Activated T-cell treated with anti-CD3 and anti-CD28 coated beads, Interleukin-2, amount 50 U/mL, for 4 hours (primary cell): ENCODE measurements around the gene SLC24A3. TPM values are rescaled to one million over a fixed set of nuclear protein-coding genes. Genes with fewer than 3 reads are reported as not detected.

Experiments
- ATAC-seq, 2 donors: fragments of 200-7000 bp; cut with Tn5 transposase; one replicate each; pipeline ENCODE4 v1.10.0; 2021
- DNase-seq: peaks from one replicate; pipeline ENCODE4 v3.0.0-alpha.2; 2020
- H3K27me3 Mint-ChIP-seq: one replicate; pipeline ENCODE4 v1.8.0; 2021; ENCODE audit warnings: low read depth, mixed read lengths
- H3K36me3 Mint-ChIP-seq: one replicate; pipeline ENCODE4 v1.8.0; 2022; ENCODE audit warnings: mixed read lengths; ENCODE audit not compliant: insufficient read depth
- H3K4me1 Mint-ChIP-seq: one replicate; pipeline ENCODE4 v1.8.0; 2021; ENCODE audit warnings: low read depth, mixed read lengths
- H3K4me3 Mint-ChIP-seq: one replicate; pipeline ENCODE4 v1.8.0; 2021; ENCODE audit warnings: mild to moderate bottlenecking, moderate library complexity, mixed read lengths
- H3K9me3 Mint-ChIP-seq: one replicate; pipeline ENCODE4 v1.8.0; 2021; ENCODE audit warnings: mixed read lengths
- total RNA-seq, 3 donors: library from RNA; stranded (reverse); gene quantifications; one replicate each; pipeline ENCODE4 v1.2.1, GENCODE V29; 2021

The SLC24A3 gene
- total RNA-seq, 3 donors from 2014 or later: 0.05 to 0.10 TPM; not detected in 1

GRCh38 chr20:19378058-19378457, 165.6 kb downstream of the SLC24A3 start:
- Mint-ChIP-seq H3K27me3 (peaks cover 2% of the 10 kb centered on the region), H3K9me3 (no peaks in the 10 kb centered on the region)

GRCh38 chr20:19380211-19380610, 167.8 kb downstream of the SLC24A3 start:
- no peak overlapping the region for H3K4me3 Mint-ChIP-seq
- no peaks in the 10 kb centered on the region for H3K4me1 Mint-ChIP-seq
- ATAC-seq: no peak
- no peaks in the 10 kb centered on the region for H3K36me3 Mint-ChIP-seq
- H3K27me3 Mint-ChIP-seq: peaks cover 2% of the 10 kb centered on the region
- no peaks in the 10 kb centered on the region for H3K9me3 Mint-ChIP-seq
- no peak for DNase-seq

More at GRCh38 chr20:19378058-19378457, 165.6 kb downstream of the SLC24A3 start:
- ATAC-seq (no peak), DNase-seq (no peak)
- Mint-ChIP-seq H3K36me3 (no peaks in the 10 kb centered on the region), H3K4me3 (no peak overlapping the region), H3K4me1 (no peaks in the 10 kb centered on the region)

DNA sequence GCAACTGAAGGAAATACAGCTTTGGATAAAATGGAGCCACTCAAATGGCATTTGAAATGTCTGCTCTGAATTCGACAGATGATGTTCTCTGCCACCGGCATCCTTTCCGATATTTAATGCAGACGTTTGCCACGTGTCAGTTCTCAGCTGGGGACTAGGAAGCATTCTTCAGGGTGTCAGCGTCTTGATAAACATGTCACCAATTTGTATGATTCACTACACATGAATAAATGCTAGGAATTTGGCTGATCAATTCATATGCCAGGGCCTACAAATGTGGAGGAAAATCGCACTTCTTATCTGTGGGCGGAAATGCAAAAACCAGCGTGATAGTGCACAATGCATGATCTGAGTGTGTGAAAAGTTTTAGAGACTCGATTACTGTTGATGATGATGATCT, 169.5 kb downstream of the SLC24A3 start:
- Mint-ChIP-seq H3K27me3 (no peaks in the 10 kb centered on the region), H3K36me3 (no peaks in the 10 kb centered on the region), H3K9me3 (no peaks in the 10 kb centered on the region), H3K4me1 (no peaks in the 10 kb centered on the region), H3K4me3 (no peak overlapping the region)
- ATAC-seq: no peak
- no peak for DNase-seq

GRCh38 chr20:19382386-19383340, 170.2 kb downstream of the SLC24A3 start:
- DNase-seq (no peak), ATAC-seq (no peak)
- no peaks in the 10 kb centered on the region for H3K27me3 Mint-ChIP-seq
- H3K4me1 Mint-ChIP-seq: no peaks in the 10 kb centered on the region
- H3K9me3 Mint-ChIP-seq: no peaks in the 10 kb centered on the region
- no peak overlapping the region for H3K4me3 Mint-ChIP-seq
- H3K36me3 Mint-ChIP-seq: no peaks in the 10 kb centered on the region

DNA sequence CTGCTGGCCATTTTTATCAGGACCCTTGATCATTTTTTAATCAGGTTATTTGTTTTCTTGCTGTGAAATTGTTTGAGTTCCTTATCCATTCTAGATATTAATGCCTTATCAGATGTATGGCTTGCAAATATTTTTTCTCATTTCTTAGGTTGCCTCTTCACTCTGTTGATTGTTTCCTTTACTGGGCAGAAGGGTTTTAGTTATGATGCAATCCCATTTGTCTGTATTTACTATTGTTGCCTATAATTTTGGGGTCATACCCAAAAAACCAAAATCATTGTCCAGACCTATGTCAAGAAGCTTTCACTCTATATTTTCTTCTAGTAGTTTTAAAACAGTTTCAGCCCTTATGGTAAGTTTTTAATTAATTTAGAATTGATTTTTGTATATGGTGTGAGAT, 172.5 kb downstream of the SLC24A3 start:
- DNase-seq: no peak
- no peaks in the 10 kb centered on the region for H3K36me3 Mint-ChIP-seq
- no peak overlapping the region for H3K4me3 Mint-ChIP-seq
- no peaks in the 10 kb centered on the region for H3K4me1 Mint-ChIP-seq
- no peak for ATAC-seq
- peaks cover 7% of the 10 kb centered on the region for H3K9me3 Mint-ChIP-seq
- no peaks in the 10 kb centered on the region for H3K27me3 Mint-ChIP-seq

GRCh38 chr20:19387251-19387650, 174.8 kb downstream of the SLC24A3 start:
- ATAC-seq (no peak), DNase-seq (no peak)
- Mint-ChIP-seq H3K36me3 (no peaks in the 10 kb centered on the region), H3K4me1 (no peaks in the 10 kb centered on the region), H3K9me3 (peaks cover 10% of the 10 kb centered on the region), H3K4me3 (no peak overlapping the region), H3K27me3 (peaks cover 2% of the 10 kb centered on the region)

GRCh38 chr20:19392344-19393130, 180.1 kb downstream of the SLC24A3 start:
- DNase-seq (no peak), ATAC-seq (no peak)
- Mint-ChIP-seq H3K36me3 (no peaks in the 10 kb centered on the region), H3K27me3 (peaks cover 5% of the 10 kb centered on the region), H3K9me3 (peaks cover 19% of the 10 kb centered on the region), H3K4me1 (no peaks in the 10 kb centered on the region), H3K4me3 (no peak overlapping the region)

- H3K4me3 Mint-ChIP-seq: no peak overlapping the region
- DNase-seq (no peak), ATAC-seq (no peak)
- H3K9me3 Mint-ChIP-seq: peaks cover 18% of the 10 kb centered on the region
- peaks cover 5% of the 10 kb centered on the region for H3K27me3 Mint-ChIP-seq
- no peaks in the 10 kb centered on the region for H3K4me1 Mint-ChIP-seq
- H3K36me3 Mint-ChIP-seq: no peaks in the 10 kb centered on the region
Observed at GRCh38 chr20:19396460-19397081, 184.1 kb downstream of the SLC24A3 start.

- ATAC-seq (no peak), DNase-seq (no peak)
- no peaks in the 10 kb centered on the region for H3K36me3 Mint-ChIP-seq
- no peaks in the 10 kb centered on the region for H3K4me1 Mint-ChIP-seq
- peaks cover 18% of the 10 kb centered on the region for H3K9me3 Mint-ChIP-seq
- peaks cover 3% of the 10 kb centered on the region for H3K27me3 Mint-ChIP-seq
- H3K4me3 Mint-ChIP-seq: no peak overlapping the region
Observed at GRCh38 chr20:19397226-19397625, 184.8 kb downstream of the SLC24A3 start.

GRCh38 chr20:19397666-19398065, 185.2 kb downstream of the SLC24A3 start:
- DNase-seq (no peak), ATAC-seq (no peak)
- Mint-ChIP-seq H3K27me3 (no peaks in the 10 kb centered on the region), H3K4me1 (no peaks in the 10 kb centered on the region), H3K9me3 (peaks cover 18% of the 10 kb centered on the region), H3K36me3 (no peaks in the 10 kb centered on the region), H3K4me3 (no peak overlapping the region)

DNA sequence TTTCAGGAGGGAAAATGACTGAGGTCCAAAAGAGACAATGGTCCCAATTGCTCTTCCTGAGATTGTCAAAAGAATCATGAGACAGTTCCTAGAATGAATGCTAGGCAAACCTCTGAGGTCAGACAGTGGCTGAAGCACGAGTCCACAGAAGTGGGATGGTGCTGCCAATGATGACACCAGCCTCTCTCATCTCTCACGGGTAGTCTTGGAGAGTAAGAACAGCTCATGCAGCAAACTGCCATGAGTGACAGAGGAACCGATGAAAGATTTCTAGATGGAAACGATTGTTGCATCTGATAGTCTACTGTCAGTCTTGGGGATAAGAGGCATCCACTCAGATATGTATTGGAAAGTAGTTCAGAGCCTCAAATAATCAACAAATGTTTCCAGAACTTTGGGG, 188.7 kb downstream of the SLC24A3 start:
- Mint-ChIP-seq H3K9me3 (peaks cover 13% of the 10 kb centered on the region), H3K27me3 (no peaks in the 10 kb centered on the region), H3K4me3 (no peak overlapping the region), H3K4me1 (no peaks in the 10 kb centered on the region), H3K36me3 (no peaks in the 10 kb centered on the region)
- ATAC-seq (no peak), DNase-seq (no peak)

DNA sequence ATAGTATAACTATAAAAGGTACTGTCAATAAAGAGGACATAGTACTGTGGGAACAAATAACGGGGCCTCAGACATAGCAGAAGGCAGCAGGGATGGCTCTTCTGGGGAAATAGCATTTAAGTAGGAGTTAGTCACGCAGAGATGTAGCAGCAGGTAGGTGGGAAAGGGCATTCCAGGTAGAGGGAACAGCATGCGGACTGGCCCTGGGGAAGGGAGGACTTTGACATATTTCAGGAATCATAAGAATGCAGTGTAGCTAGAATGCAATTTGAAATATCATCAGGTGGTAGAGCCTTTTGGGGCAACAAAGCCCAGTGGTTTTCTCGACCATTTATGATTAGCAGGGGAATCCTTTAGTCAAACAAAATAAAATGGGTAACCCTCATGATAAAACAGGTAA, 191.1 kb downstream of the SLC24A3 start:
- ATAC-seq (no peak), DNase-seq (no peak)

GRCh38 chr20:19404826-19405225, 192.4 kb downstream of the SLC24A3 start:
- DNase-seq (no peak), ATAC-seq (no peak)
- no peaks in the 10 kb centered on the region for H3K27me3 Mint-ChIP-seq
- no peaks in the 10 kb centered on the region for H3K36me3 Mint-ChIP-seq
- H3K9me3 Mint-ChIP-seq: peaks cover 8% of the 10 kb centered on the region
- no peak overlapping the region for H3K4me3 Mint-ChIP-seq
- no peaks in the 10 kb centered on the region for H3K4me1 Mint-ChIP-seq

More for the DNA sequence above, 191.1 kb downstream of the SLC24A3 start:
- Mint-ChIP-seq H3K36me3 (no peaks in the 10 kb centered on the region), H3K4me1 (no peaks in the 10 kb centered on the region), H3K4me3 (no peak overlapping the region), H3K27me3 (no peaks in the 10 kb centered on the region), H3K9me3 (peaks cover 8% of the 10 kb centered on the region)

DNA sequence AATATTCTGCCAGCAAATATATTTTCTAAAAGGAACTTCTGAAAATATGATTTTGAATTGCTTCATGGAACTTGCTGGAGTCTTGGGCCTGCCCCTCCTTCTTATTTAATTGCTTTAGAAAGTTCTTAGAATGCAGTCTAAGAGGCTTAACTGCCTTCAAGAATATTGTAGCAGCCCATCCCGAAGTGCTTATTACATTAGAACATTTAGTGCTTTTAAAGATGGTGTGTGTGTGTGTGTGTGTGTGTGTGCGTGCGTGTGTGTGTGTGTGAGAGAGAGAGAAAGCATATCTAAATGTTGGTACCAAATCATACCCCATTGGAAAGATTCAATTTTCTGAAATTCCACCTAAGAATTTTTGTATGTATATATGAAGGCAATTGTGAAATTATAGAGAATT, 193.5 kb downstream of the SLC24A3 start:
- Mint-ChIP-seq H3K27me3 (no peaks in the 10 kb centered on the region), H3K36me3 (no peaks in the 10 kb centered on the region), H3K4me3 (no peak overlapping the region), H3K9me3 (peaks cover 8% of the 10 kb centered on the region), H3K4me1 (no peaks in the 10 kb centered on the region)
- ATAC-seq (no peak), DNase-seq (no peak)
